Iris pigment epithelial cell (primary cell): ENCODE results near the gene HVCN1.
"Not testable (repeated sequence)": the region's sequence is repeated elsewhere in the genome, so short reads cannot be mapped to it uniquely, and the experiment has no call there.

Experiments used
- DNase-seq: peaks from one replicate; pipeline ENCODE4 v3.0.0-alpha.2; 2011; ENCODE audit warnings: low read depth

HVCN1 gene, protein sequence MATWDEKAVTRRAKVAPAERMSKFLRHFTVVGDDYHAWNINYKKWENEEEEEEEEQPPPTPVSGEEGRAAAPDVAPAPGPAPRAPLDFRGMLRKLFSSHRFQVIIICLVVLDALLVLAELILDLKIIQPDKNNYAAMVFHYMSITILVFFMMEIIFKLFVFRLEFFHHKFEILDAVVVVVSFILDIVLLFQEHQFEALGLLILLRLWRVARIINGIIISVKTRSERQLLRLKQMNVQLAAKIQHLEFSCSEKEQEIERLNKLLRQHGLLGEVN

DNA sequence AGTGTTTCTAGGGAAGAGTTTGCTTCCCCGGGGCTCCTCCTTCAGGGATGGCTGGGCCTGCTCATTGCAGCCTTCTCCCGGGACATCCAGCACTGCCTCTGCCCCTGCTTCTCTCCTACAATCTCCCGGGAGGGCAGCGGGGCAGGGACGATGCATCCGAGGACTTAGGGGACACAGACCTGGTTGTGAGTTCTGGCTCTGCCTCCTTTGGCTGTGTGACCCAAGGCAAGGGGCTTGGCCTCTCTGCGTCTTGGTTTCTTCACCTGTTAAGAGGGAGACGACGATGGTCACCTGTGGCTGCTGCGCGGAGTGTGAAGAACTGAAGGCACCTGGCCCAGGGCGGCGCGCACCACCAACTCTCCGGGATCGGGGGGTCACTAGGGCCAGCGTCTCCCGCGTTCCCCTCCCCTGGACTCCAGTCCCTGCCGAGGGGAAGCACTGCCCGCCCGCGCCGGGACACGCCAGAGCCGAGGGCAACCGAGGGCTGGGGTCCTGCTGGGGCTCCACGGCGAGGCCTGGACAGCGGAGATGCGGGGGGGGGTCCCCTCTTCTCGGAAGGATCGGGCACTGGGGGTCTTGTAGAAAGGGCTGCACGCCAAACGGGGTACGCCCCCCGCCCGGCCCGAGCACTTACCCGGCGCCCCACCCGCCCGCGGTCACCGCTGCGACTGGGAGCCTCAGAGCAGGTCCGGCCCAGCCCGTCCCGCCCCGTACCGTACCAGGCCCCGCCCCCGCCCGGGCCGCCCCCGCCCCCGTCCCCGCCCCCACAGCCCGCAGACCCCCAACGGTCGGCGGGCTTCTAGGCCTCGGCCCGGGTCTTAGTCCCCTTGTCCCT, at the start of gene HVCN1:
Gene HVCN1, minus strand, starts transcription at position 670 of the 835 bp plus-strand sequence. CDS start 5,870 bp downstream, outside the sequence.
- DNase-seq = peak; percentile 5

DNA sequence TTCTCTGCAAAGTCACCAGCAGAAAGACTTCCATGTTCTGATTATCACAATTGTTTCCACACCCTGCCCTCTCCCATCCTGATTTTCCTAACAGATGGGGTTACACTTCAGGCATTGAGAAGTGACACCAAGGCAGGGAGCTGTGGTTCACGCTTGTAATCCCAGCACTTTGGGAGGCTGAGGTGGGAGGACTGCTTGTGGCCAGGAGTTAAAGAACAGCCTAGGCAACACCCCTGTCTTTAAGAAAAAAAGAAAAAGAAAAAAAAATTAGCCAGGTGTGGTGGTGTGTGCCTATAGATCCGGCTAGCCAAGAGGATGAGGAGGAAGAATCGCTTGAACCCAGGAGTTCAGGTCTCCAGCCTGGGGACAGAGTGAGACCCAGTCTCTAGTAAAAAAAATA, 48.6 kb upstream of the HVCN1 start:
- DNase-seq = no peak

DNA sequence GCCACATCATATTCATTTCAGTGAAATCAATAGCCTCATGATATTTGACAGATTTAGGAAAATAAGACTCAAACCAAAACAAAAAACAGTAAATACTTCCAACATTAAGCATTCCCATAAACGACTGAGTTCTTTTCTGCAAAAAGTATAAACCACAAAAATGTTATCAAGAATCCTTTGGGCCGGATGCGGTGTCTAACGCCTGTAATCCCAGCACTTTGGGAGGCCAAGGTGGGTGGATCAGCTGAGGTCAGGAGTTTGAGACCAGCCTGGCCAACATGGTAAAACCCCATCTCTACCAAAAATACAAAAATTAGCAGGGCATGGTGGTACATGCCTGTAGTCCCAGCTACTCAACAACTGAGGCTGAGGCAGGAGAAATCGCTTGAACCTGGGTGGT, 48.1 kb upstream of the HVCN1 start:
- DNase-seq = peak; percentile 69

- no peak for DNase-seq
These were observed 45.0 kb upstream of the HVCN1 start for GRCh38 chr12:110733900-110734299.

GRCh38 chr12:110733089-110733715, 44.3 kb upstream of the HVCN1 start:
- DNase-seq = peak; percentile 78

DNA sequence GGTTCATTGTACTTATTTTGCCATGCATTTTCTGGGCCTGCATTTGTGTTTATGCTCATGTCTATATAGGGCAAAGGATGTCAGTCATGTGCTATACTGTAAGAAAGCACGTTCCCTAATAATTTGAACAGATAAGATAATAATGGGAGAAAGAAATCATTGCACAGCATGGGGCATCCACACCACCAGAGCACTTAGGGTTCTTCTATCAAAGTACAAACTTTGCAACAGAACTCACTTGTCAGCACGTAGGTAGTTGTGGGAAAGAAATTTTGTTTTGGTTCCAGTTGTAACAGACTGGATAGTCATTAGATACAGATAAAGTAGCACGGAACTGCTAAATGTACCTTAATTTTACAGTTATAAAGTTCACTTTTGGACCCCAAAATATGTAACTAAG, 43.7 kb upstream of the HVCN1 start:
- no peak for DNase-seq

- no peak for DNase-seq
These were observed 42.6 kb upstream of the HVCN1 start for GRCh38 chr12:110731479-110731878.

DNA sequence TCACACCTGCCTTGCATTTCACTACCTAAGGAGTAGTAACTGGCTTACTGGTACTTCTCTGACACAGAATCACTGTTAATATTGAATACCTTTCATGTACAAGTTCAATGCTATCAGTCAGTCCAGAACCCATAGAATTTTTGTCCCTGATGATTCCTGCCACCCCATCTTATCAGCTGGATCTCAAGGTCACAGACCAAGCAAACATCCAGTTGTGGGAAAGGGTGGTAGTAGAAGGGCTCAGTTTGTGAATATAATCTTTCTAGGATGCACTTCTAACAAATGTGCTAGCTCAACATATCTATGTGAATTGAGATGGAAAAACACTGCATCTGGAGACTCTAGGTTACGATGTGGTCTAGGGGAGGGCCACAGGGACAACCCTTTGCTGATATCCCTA, 39.7 kb upstream of the HVCN1 start:
- no peak for DNase-seq

- no peak for DNase-seq
These were observed 37.9 kb upstream of the HVCN1 start for GRCh38 chr12:110726708-110727369.

- DNase-seq = no peak
These were observed 37.1 kb upstream of the HVCN1 start for GRCh38 chr12:110726028-110726427.

DNA sequence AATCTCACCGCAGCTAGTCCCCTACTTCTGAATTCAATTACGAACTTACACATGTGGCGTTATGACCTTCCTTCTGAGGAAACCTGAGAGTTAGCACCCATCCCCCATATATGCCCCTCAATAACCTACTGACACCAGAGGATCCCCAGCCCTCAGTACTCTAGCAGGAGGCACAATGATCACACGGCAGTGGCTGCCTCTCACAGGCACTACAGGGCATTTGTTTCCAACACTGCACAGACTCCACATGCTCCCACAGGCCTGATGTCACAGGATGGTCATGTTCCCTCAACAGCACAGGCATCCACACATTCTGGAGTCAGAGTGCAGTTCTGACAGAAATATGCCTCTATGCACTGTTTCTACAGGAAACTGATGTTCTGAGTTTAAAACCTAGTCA, 36.4 kb upstream of the HVCN1 start:
- no peak for DNase-seq

- not testable (repeated sequence) for DNase-seq
These were observed 34.0 kb upstream of the HVCN1 start for GRCh38 chr12:110722892-110723291.

GRCh38 chr12:110721570-110721969, 32.7 kb upstream of the HVCN1 start:
- DNase-seq = no peak

DNA sequence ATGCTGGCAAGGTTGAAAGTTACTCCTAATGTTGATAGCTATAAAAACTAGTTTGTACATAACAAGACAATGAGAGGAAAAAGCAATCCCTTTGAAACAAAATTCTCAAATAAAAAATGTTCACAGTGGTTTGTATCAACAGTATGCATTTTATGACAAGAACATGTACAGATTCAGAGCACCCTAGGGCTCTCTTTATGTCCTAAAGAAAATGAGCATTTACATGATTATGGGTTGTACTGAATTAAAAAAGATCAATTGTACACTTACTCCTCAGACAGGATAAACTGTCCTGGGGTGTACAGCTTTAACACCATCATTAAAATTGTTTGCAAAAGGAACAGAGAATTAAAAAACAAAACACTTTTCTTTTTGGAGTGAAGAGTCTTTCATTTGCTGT, 31.6 kb upstream of the HVCN1 start:
- DNase-seq = no peak

DNA sequence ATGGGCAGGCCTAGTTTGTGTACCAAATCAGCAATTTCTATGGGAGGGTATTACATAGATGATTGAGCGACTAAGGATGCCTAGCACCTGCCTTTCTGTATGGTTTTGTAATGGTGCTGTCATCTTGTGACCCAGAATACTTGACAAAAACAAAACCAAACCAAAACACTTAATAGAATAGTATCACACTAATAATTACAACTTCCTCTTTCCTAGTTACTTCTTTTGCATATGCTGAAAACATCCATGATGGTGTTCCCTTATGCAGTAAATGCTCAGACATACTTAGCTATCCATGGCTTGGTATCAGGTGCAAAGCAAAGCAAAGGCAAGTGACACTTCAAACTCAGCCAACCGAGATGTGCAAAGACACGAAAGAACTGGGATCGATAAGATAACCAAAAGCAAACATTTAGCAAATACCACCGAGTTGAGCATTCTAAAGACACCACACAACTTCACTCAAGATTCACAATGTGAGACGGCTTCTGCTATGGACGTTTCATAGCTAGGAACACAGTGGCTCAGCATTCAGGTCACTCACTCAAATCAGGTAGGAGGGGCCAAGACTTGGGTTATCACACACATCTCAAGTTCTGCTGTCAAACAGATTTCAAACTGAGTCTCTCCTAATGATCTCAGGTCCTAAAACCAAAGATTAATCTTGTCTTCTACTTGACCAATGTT, 29.4 kb upstream of the HVCN1 start:
- DNase-seq = no peak

DNA sequence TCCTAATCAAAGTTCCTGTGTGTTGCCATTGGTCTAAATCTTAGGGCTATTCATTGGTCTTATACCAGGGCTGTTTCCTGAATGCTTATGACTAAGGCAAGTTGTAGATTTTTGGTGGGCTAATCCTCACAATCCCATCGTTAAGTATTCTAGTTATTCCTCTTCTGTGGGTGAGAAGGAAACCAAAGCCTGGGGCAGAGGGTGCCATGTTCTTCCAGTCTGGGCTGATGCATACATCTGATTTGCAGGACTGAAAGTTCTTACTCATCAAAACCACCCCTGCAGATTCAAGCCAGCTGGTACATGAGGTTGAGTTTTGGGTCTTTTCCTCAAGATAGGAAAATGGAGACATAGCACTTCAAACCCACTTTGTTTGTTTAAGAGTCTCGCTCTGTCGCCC, 28.1 kb upstream of the HVCN1 start:
- no peak for DNase-seq

GRCh38 chr12:110708917-110709316, 20.0 kb upstream of the HVCN1 start:
- no peak for DNase-seq

GRCh38 chr12:110705309-110705708, 16.4 kb upstream of the HVCN1 start:
- peak; percentile 7 for DNase-seq

DNA sequence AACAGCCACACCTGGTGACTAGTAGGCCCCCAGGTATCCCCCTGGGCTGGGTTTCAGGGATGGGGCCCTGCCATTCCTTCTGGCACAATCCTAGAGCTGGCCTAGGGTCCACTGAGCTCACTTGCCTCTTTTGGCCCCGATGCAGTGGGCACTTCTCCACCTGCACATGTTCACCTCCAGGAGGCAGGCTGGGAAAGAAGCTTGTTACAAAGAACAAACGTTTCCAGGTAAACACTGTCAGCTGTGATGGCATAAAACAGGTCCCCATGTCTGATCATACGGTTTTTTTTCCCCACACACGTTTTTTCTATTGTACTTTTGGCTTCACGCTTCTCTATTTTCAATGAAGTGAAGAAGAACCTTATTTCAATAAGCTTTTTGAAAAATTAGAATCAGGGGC, 15.8 kb upstream of the HVCN1 start:
- no peak for DNase-seq

GRCh38 chr12:110704231-110704630, 15.3 kb upstream of the HVCN1 start:
- no peak for DNase-seq

- DNase-seq = no peak
These were observed 13.2 kb upstream of the HVCN1 start for GRCh38 chr12:110702081-110702480.
